GM21528 (cell line): ENCODE results near the gene MED9.
"Not testable (repeated sequence)": the region's sequence is repeated elsewhere in the genome, so short reads cannot be mapped to it uniquely, and the experiment has no call there.

Experiments used
- ATAC-seq: cut with Tn5 transposase; IDR thresholded peaks from one replicate; pipeline ENCODE4 v1.9.1; 2021; ENCODE audit warnings: mild to moderate bottlenecking, moderate library complexity; ENCODE audit not compliant: unreplicated experiment, low FRiP score

MED9 gene

GRCh38 chr17:17476865-17477467 is at the start of gene MED9:
Gene MED9 (plus strand): TSS chr17:17477000. CDS start chr17:17477042, 42 bp downstream.
- peak; percentile 83 for ATAC-seq

- ATAC-seq = no peak
Measured at GRCh38 chr17:17429222-17429621, 47.6 kb upstream of the MED9 start.

GRCh38 chr17:17430924-17431323 is 45.9 kb upstream of the MED9 start:
- not testable (repeated sequence) for ATAC-seq

- no peak for ATAC-seq
Measured at GRCh38 chr17:17431605-17432004, 45.2 kb upstream of the MED9 start.

GRCh38 chr17:17433000-17433703 is 43.6 kb upstream of the MED9 start:
- ATAC-seq = no peak

- ATAC-seq = no peak
Measured at GRCh38 chr17:17434477-17434876, 42.3 kb upstream of the MED9 start.

GRCh38 chr17:17435323-17435722 is 41.5 kb upstream of the MED9 start:
- ATAC-seq = no peak

- ATAC-seq = no peak
Measured at GRCh38 chr17:17437461-17437860, 39.3 kb upstream of the MED9 start.

GRCh38 chr17:17437893-17438292 is 38.9 kb upstream of the MED9 start:
- no peak for ATAC-seq

- ATAC-seq = no peak
Measured at GRCh38 chr17:17440010-17440843, 36.6 kb upstream of the MED9 start.

GRCh38 chr17:17440938-17441675 is 35.7 kb upstream of the MED9 start:
- ATAC-seq = no peak

- no peak for ATAC-seq
Measured at GRCh38 chr17:17443173-17443572, 33.6 kb upstream of the MED9 start.

GRCh38 chr17:17445296-17445924 is 31.4 kb upstream of the MED9 start:
- ATAC-seq = no peak

- ATAC-seq = no peak
Measured at GRCh38 chr17:17445925-17446665, 30.7 kb upstream of the MED9 start.

- ATAC-seq = no peak
Measured at GRCh38 chr17:17446666-17447155, 30.1 kb upstream of the MED9 start.

GRCh38 chr17:17447264-17447663 is 29.5 kb upstream of the MED9 start:
- no peak for ATAC-seq

- ATAC-seq = no peak
Measured at GRCh38 chr17:17448076-17448475, 28.7 kb upstream of the MED9 start.

- no peak for ATAC-seq
Measured at GRCh38 chr17:17448723-17449122, 28.1 kb upstream of the MED9 start.

- no peak for ATAC-seq
Measured at GRCh38 chr17:17453088-17453487, 23.7 kb upstream of the MED9 start.
